Natural killer cell (primary cell): Measurements from ENCODE around the gene SND1. TPM values are rescaled to one million over a fixed set of nuclear protein-coding genes. Genes with fewer than 3 reads are reported as not detected.

Experiments used
- ATAC-seq, 3 donors: fragments of 150-1000 bp in 2 of 3; fragments of 200-7000 bp in 1 of 3; cut with Tn5 transposase; 1 replicate in 1 of 3; 2 replicates in 2 of 3; pipeline ENCODE4 v1.10.0; 2021; ENCODE audit warnings: mild to moderate bottlenecking in 2 of 3, moderate library complexity in 2 of 3
- DNase-seq, 2 donors: peaks; one replicate each; pipeline versions ENCODE4 v3.0.0 to v3.0.0-alpha.2; 2013 to 2021; ENCODE audit warnings: mixed read lengths in 1 of 2
- H3K27ac ChIP-seq: one replicate; pipeline ENCODE4 v1.5.1; 2013; ENCODE audit warnings: mild to moderate bottlenecking, low read length
- H3K27me3 ChIP-seq: one replicate; pipeline ENCODE4 v1.6.1; 2013; ENCODE audit warnings: low read length; ENCODE audit not compliant: control insufficient read depth, insufficient read depth
- H3K36me3 ChIP-seq: one replicate; pipeline ENCODE4 v1.6.1; 2013; ENCODE audit warnings: low read length; ENCODE audit not compliant: control insufficient read depth, insufficient read depth
- H3K4me1 ChIP-seq: one replicate; pipeline ENCODE4 v1.6.1; 2013; ENCODE audit warnings: low read length; ENCODE audit not compliant: control insufficient read depth, insufficient read depth
- H3K4me3 ChIP-seq: one replicate; pipeline ENCODE4 v1.5.1; 2013; ENCODE audit warnings: low read length
- H3K9me3 ChIP-seq: one replicate; pipeline ENCODE4 v1.6.1; 2013; ENCODE audit warnings: low read length; ENCODE audit not compliant: control insufficient read depth, insufficient read depth
- H3K27ac Mint-ChIP-seq, 2 donors: one replicate each; pipeline ENCODE4 v1.8.0; 2022; ENCODE audit warnings: mild to moderate bottlenecking in 2 of 2, mixed read lengths in 2 of 2, moderate library complexity in 1 of 2
- H3K27me3 Mint-ChIP-seq, 2 donors: one replicate each; pipeline ENCODE4 v1.8.0; 2022; ENCODE audit warnings: low read depth in 2 of 2, mixed read lengths in 2 of 2
- H3K36me3 Mint-ChIP-seq: one replicate; pipeline ENCODE4 v1.8.0; 2022; ENCODE audit warnings: mixed read lengths
- H3K4me1 Mint-ChIP-seq, 2 donors: one replicate each; pipeline ENCODE4 v1.8.0; 2022; ENCODE audit warnings: mixed read lengths in 2 of 2
- H3K4me3 Mint-ChIP-seq: one replicate; pipeline ENCODE4 v1.8.0; 2022; ENCODE audit warnings: mild to moderate bottlenecking, moderate library complexity, mixed read lengths
- H3K9me3 Mint-ChIP-seq, 2 donors: one replicate each; pipeline ENCODE4 v1.8.0; 2022; ENCODE audit warnings: mixed read lengths in 2 of 2
- CTCF ChIP-seq: fragments of 200-600 bp; IDR thresholded peaks from one replicate; pipeline ENCODE4 v1.8.0; 2022; ENCODE audit warnings: antibody characterized with exemption
- WGBS: methylation state at CpG from one replicate; pipeline ENCODE4 v1.1.7; 2013; ENCODE audit warnings: missing lambda C conversion rate; ENCODE audit not compliant: insufficient coverage; 5-methylcytosine and 5-hydroxymethylcytosine counted together
- intact Hi-C: fragments of 100-400 bp; cut with micrococcal nuclease; formaldehyde crosslinking; loops from one replicate; pipeline ENCODE4 v1.14.2; 2022
- total RNA-seq, 4 donors: library from RNA; stranded (reverse); fragments of 120-200 nt in 1 of 4; gene quantifications; one replicate each; pipeline versions ENCODE4 v1.2.3 to v1.2.4, GENCODE V29; 2013 to 2022

Gene SND1
- total RNA-seq, 3 donors from 2014 or later (not counting 1 experiment from before 2014, with no cell fraction given): 149 to 188 (median 149) TPM

DNA sequence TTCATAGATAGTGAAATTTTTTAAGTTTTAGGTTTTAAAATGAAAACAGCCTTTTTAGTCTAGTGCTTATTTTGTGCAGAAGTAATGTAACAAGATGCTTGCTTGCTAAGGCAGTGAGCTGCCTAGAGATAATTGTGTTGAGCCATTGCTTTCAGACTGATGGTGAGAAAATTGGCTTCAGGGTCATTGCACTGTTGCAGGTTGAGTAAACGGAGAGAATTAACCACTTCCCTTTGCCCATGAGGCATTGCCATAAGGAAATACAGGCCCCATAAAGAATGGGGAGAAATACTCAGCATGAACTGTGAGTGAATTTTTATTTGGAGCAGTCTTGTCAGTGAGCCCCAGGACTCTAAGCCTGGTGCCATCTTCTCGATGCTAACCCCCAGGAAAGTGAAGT lies 238.7 kb downstream of the SND1 start:
- 72% methylated on average over 2 of the region's 2 CpGs for WGBS
- no peaks in the 10 kb centered on the region for H3K9me3 ChIP-seq
- no peaks in the 10 kb centered on the region for H3K27me3 ChIP-seq
- no peak for TF ChIP-seq CTCF
- no peaks in the 10 kb centered on the region for H3K4me1 ChIP-seq
- H3K4me3 ChIP-seq: no peak overlapping the region
- DNase-seq (no peak), ATAC-seq (no peak)
- H3K36me3 ChIP-seq: peaks cover 17% of the 10 kb centered on the region
- Mint-ChIP-seq H3K4me1 (peaks cover 21 to 27% of the 10 kb centered on the region in 2 donors), H3K9me3 (no peaks in the 10 kb centered on the region), H3K27ac (no peak overlapping the region), H3K36me3 (peaks cover 11% of the 10 kb centered on the region), H3K27me3 (no peaks in the 10 kb centered on the region), H3K4me3 (no peak overlapping the region)
- H3K27ac ChIP-seq: no peak overlapping the region
- intact Hi-C loops: no loop called here

GRCh38 chr7:127891144-127891543 lies 239.2 kb downstream of the SND1 start:
- peaks cover 17 to 25% of the 10 kb centered on the region in 2 donors for H3K4me1 Mint-ChIP-seq
- peaks cover 17% of the 10 kb centered on the region for H3K36me3 ChIP-seq

GRCh38 chr7:127891854-127892438 lies 240.0 kb downstream of the SND1 start:
- intact Hi-C loops: no loop called here
- H3K9me3 ChIP-seq: no peaks in the 10 kb centered on the region
- peaks cover 11% of the 10 kb centered on the region for H3K36me3 Mint-ChIP-seq
- no peak overlapping the region for H3K4me3 ChIP-seq
- DNase-seq: no peak
- no peak overlapping the region for H3K27ac Mint-ChIP-seq
- no peak for ATAC-seq
- no peaks in the 10 kb centered on the region for H3K27me3 Mint-ChIP-seq
- no peak for TF ChIP-seq CTCF
- no peaks in the 10 kb centered on the region for H3K27me3 ChIP-seq
- whole genome bisulfite sequencing: 97% methylated on average over 4 of the region's 4 CpGs
- H3K27ac ChIP-seq: no peak overlapping the region
- no peaks in the 10 kb centered on the region for H3K4me1 ChIP-seq
- no peak overlapping the region for H3K4me3 Mint-ChIP-seq
- H3K4me1 Mint-ChIP-seq: peaks cover 17 to 25% of the 10 kb centered on the region in 2 donors
- H3K36me3 ChIP-seq: peaks cover 19% of the 10 kb centered on the region
- H3K9me3 Mint-ChIP-seq: no peaks in the 10 kb centered on the region

More at GRCh38 chr7:127891144-127891543, 239.2 kb downstream of the SND1 start:
- H3K9me3 ChIP-seq: no peaks in the 10 kb centered on the region
- H3K27ac ChIP-seq: no peak overlapping the region
- Mint-ChIP-seq H3K27ac (no peak overlapping the region), H3K9me3 (no peaks in the 10 kb centered on the region), H3K36me3 (peaks cover 11% of the 10 kb centered on the region), H3K4me3 (no peak overlapping the region), H3K27me3 (no peaks in the 10 kb centered on the region)
- no peaks in the 10 kb centered on the region for H3K27me3 ChIP-seq
- H3K4me3 ChIP-seq: no peak overlapping the region
- 89% methylated on average over 3 of the region's 4 CpGs for WGBS
- intact Hi-C loops: no loop called here
- no peak for ATAC-seq
- TF ChIP-seq CTCF: no peak
- DNase-seq: no peak
- no peaks in the 10 kb centered on the region for H3K4me1 ChIP-seq
